GM19043 (cell line): ENCODE results near the gene GYS1.

Experiments used
- ATAC-seq: cut with Tn5 transposase; IDR thresholded peaks from one replicate; pipeline ENCODE4 v1.9.1; 2021; ENCODE audit warnings: low read depth; ENCODE audit not compliant: unreplicated experiment

Gene GYS1

GRCh38 chr19:48918801-48919247, 74.3 kb downstream of the GYS1 start:
- ATAC-seq: no peak
